GM12892 (cell line): ENCODE measurements around the gene ADTRP.
"Not testable (repeated sequence)": the region's sequence is repeated elsewhere in the genome, so short reads cannot be mapped to it uniquely, and the experiment has no call there.

ENCODE experiments used
- DNase-seq: peaks from one replicate; pipeline ENCODE4 v3.0.0; 2011; ENCODE audit not compliant: insufficient read length
- FAIRE-seq: peaks from 2 replicates; lab custom pipeline; 2011; peaks lifted over from hg19 to GRCh38; lab: Jason Lieb, UNC
- POLR2A ChIP-seq: IDR thresholded peaks from 2 replicates; pipeline ENCODE4 v1.6.1; 2011; ENCODE audit warnings: low read depth, low read length, control low read depth
- POLR2AphosphoS5 ChIP-seq: IDR thresholded peaks from 2 replicates; pipeline ENCODE4 v1.6.1; 2011; ENCODE audit warnings: low read depth, low read length, control low read depth
- TAF1 ChIP-seq: IDR thresholded peaks from 2 replicates; pipeline ENCODE4 v1.6.1; 2011; ENCODE audit warnings: low read depth, mild to moderate bottlenecking, control low read depth, low read length, borderline replicate concordance

ADTRP gene

DNA sequence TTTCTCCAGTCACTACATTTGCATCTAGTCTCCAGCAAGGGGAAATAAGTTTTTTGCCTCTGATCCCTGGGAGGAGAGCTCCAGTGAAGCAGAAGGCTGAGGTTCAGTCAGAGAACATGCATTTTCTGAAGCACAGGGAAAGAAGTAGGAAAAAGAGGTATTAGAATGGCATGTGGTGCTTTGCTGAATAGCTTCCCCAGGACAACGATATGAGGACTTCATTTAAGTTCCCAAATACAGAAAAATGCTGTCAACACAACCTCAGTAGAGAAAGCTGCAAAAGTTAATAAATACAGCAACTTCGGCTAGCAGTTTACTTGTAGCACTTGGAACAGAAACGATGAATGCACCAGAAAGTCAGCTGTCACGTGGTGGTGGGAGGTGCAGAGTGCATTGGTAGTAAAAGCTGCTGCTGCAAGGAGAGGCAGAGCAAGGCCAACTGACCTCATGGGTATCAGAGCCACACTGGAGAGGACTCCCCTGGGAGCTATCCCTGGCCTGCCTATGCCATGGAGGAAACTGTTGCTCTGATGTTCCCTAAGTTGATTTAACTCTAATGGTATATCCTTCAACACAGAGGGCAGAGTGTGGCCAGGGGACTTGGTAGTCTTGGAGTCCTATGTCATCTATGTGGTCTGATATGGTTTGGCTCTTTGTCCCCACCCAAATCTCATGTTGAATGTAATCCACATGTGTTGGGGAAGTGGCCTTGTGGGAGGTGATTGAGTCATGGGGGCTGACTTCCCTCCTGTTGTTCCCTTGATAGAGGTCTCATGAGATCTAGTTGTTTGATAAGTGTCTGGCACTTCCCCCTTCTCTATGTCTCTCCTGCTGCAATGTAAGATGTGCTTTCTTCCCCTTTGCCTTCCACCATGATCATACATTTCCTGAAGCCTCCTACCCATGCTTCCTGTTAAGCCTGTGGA is 85.9 kb downstream of the ADTRP start:
- TF ChIP-seq POLR2AphosphoS5: no peak
- no peak for TF ChIP-seq POLR2A
- no peak for TF ChIP-seq TAF1
- no peak for DNase-seq
- FAIRE-seq: peak; percentile 33

GRCh38 chr6:11689847-11690246 is 88.8 kb downstream of the ADTRP start:
- TF ChIP-seq POLR2AphosphoS5: no peak
- DNase-seq (no peak), FAIRE-seq (no peak)

DNA sequence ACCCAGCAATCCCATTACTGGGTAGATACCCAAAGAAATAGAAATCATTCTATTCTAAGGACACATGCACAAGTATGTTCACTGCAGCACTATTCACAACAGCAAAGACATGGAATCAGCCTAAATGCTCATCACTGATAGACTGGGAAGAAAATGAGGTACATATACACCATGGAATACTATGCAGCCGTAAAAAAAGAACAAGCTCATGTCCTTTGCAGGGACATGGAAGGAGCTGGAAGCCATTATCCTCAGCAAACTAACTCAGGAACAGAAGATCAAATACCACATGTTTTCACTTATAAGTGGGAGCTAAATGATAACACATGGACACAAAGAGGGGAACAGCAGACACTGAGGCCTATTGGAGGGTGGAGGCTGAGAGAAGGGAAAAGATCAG is 89.2 kb downstream of the ADTRP start:
- DNase-seq, FAIRE-seq: not testable (repeated sequence)

DNA sequence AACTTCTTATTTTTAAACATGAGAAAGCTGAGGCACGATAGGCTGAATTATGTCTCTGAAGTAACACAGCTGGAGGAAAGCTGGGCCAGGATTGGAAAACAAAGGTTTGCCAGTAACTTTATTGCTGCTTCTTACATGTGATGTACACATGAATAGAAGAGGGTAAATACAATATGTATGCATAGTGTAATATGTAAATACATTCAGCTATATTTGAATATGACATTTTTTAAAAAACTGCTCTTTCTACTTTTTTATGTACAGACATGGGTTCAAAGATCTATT is 90.2 kb downstream of the ADTRP start:
- DNase-seq (no peak), FAIRE-seq (no peak)
- no peak for TF ChIP-seq POLR2AphosphoS5
- no peak for TF ChIP-seq TAF1

- FAIRE-seq: no peak
Observed at GRCh38 chr6:11685481-11686093, 93.0 kb downstream of the ADTRP start.

GRCh38 chr6:11684901-11685480 is 93.6 kb downstream of the ADTRP start:
- TF ChIP-seq POLR2AphosphoS5: no peak
- TF ChIP-seq TAF1: no peak
- no peak for TF ChIP-seq POLR2A
- FAIRE-seq (no peak), DNase-seq (no peak)

More at GRCh38 chr6:11685481-11686093, 93.0 kb downstream of the ADTRP start:
- no peak for DNase-seq
- TF ChIP-seq TAF1 (no peak), POLR2AphosphoS5 (no peak), POLR2A (no peak)

GRCh38 chr6:11683871-11684270 is 94.7 kb downstream of the ADTRP start:
- DNase-seq (no peak), FAIRE-seq (no peak)
- no peak for TF ChIP-seq TAF1

DNA sequence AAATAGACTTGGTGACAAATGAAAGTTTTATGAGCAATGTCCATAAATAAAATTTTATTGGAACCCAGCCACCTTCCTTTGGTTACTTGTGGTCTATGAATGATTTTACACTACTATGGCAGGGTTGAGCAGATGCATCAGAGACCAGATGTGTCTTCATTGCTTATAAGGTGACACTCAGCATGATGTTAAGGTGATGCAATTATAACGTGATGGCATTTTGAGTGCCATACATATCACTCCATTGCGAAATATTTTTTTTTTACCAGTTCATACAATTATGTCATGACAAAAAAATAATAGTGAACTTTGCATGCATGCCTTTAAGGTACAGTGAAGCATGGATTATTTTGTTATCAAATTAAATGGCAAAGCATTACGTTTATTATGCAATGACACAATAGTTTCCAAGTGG is 96.0 kb downstream of the ADTRP start:
- FAIRE-seq: no peak
- TF ChIP-seq TAF1 (no peak), POLR2A (no peak)

GRCh38 chr6:11681770-11682169 is 96.8 kb downstream of the ADTRP start:
- FAIRE-seq: no peak
- no peak for TF ChIP-seq POLR2AphosphoS5
- TF ChIP-seq TAF1: no peak
- TF ChIP-seq POLR2A: no peak
- no peak for DNase-seq

More for the DNA sequence above, 96.0 kb downstream of the ADTRP start:
- DNase-seq: no peak

- FAIRE-seq: no peak
- no peak for DNase-seq
- no peak for TF ChIP-seq POLR2A
- no peak for TF ChIP-seq TAF1
- no peak for TF ChIP-seq POLR2AphosphoS5
Observed at GRCh38 chr6:11681357-11681756, 97.2 kb downstream of the ADTRP start.

DNA sequence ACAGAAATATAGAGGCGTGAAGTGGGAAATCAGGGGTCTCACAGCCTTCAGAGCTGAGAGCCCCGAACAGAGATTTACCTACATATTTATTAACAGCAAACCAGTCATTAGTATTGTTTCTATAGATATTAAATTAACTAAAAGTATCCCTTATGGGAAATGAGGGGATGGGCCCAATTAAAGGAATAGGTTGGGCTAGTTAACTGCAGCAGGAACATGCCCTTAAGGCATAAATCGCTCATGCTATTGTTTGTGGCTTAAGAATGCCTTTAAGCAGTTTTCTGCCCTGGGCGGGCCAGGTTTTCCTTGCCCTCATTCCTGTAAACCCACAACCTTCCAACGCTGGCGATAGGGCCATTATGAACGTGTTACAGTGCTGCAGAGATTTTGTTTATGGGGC is 98.1 kb downstream of the ADTRP start:
- DNase-seq, FAIRE-seq: not testable (repeated sequence)

GRCh38 chr6:11679099-11679498 is 99.5 kb downstream of the ADTRP start:
- DNase-seq (no peak), FAIRE-seq (no peak)
- TF ChIP-seq POLR2AphosphoS5: no peak
- no peak for TF ChIP-seq POLR2A
- no peak for TF ChIP-seq TAF1
